Measurements from ENCODE around the gene LPP.

DNA sequence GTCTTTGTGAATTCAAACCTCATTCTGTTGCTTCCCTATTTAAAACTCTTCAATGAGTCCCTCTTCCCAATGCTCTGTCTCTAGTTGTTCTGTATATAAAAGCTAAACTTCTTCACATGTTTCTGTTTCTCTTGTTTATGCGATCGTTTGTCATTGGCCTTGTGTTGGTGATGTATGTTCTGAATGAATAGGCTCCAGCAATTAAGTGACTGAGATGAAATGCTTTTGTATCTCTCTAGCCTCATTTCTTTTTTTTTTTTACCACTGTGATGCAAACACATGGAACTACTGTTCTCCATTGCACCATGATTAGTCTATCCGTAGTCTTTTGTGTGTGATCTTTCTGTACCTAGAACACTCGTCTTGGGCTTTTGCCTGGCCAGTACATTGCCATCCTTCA, 637.4 kb downstream of the LPP start:
- TF ChIP-seq, protein P1, sequence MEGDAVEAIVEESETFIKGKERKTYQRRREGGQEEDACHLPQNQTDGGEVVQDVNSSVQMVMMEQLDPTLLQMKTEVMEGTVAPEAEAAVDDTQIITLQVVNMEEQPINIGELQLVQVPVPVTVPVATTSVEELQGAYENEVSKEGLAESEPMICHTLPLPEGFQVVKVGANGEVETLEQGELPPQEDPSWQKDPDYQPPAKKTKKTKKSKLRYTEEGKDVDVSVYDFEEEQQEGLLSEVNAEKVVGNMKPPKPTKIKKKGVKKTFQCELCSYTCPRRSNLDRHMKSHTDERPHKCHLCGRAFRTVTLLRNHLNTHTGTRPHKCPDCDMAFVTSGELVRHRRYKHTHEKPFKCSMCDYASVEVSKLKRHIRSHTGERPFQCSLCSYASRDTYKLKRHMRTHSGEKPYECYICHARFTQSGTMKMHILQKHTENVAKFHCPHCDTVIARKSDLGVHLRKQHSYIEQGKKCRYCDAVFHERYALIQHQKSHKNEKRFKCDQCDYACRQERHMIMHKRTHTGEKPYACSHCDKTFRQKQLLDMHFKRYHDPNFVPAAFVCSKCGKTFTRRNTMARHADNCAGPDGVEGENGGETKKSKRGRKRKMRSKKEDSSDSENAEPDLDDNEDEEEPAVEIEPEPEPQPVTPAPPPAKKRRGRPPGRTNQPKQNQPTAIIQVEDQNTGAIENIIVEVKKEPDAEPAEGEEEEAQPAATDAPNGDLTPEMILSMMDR (IDR thresholded peaks at IDR 0.05) = no peak
- TF ChIP-seq POLR2AphosphoS5 (IDR thresholded peaks at IDR 0.05) = no peak

Data from stomach (tissue), 4 donors.